SJSA1 (cell line): Measurements from ENCODE around the gene WDR90. TPM values are rescaled to one million over a fixed set of nuclear protein-coding genes. Genes with fewer than 3 reads are reported as not detected.

Source experiments
- DNase-seq, 2 experiments: peaks; one replicate each; pipeline ENCODE4 v3.0.0-alpha.2; 2015 to 2020; ENCODE audit warnings: low spot score in 2 of 2, low read depth in 1 of 2
- H3K27ac ChIP-seq: fragments of 250-450 bp; sonication (Bioruptor Pico); 2 replicates; pipeline ENCODE4 v1.5.1; 2020; ENCODE audit warnings: mild to moderate bottlenecking, moderate library complexity
- H3K27me3 ChIP-seq: fragments of 250-450 bp; sonication (Bioruptor Pico); replicated peaks from 2 replicates; pipeline ENCODE4 v1.5.1; 2020; ENCODE audit warnings: mild to moderate bottlenecking, moderate library complexity
- H3K36me3 ChIP-seq: fragments of 250-450 bp; sonication (Bioruptor Pico); 2 replicates; pipeline ENCODE4 v1.5.1; 2020; ENCODE audit warnings: mild to moderate bottlenecking
- H3K4me1 ChIP-seq: fragments of 250-450 bp; sonication (Bioruptor Pico); replicated peaks from 2 replicates; pipeline ENCODE4 v1.6.1; 2021; ENCODE audit warnings: mild to moderate bottlenecking
- H3K4me3 ChIP-seq: fragments of 250-450 bp; sonication (Bioruptor Pico); 2 replicates; pipeline ENCODE4 v1.5.1; 2020; ENCODE audit warnings: mild to moderate bottlenecking
- H3K9me3 ChIP-seq: fragments of 250-450 bp; sonication (Bioruptor Pico); replicated peaks from 2 replicates; pipeline ENCODE4 v1.5.1; 2020; ENCODE audit warnings: mild to moderate bottlenecking
- total RNA-seq: library from RNA; depleted of rRNA; stranded (reverse); fragments of >200 nt; shearing (Covaris generic); gene quantifications from 2 replicates; pipeline ENCODE4 v1.2.3, GENCODE V29; 2014

WDR90 gene
- total RNA-seq, 1 experiment from 2014 or later: 12.1 TPM

DNA sequence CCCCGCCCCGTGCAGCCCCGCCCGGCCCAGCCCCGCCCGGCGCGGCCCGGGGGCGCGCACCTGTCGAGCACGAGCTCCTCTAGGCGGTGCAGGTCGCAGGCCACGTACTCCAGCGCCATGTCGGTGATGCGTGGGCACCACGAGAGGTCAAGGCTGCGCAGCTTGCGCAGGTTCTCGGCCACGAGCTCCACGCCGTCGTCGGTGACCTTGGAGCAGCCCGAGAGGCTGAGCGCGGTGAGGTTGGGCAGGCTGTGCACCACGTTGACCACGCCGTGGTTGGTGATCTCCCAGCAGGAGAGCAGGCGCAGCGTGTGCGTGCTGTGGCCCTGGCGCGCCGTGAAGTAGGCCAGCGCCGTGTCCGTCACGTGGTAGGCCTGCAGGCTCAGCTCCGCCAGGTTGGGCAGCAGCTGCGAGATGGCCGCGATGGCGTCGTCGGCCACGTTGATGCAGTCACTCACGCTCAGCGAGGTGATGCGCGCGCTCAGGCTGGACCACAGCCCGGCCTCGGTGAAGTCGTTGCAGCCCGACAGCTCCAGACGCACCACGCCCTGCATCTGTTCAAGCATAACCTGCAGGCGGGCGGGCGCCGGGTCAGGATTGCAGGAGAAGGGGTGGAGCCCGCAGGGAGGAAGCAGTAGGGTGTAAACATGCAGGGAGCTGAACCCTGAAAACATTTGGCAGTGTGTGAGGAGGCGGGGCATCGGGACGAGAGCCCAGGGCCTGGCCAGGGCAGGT is 46.4 kb downstream of the WDR90 start:
- no peaks in the 10 kb centered on the region for H3K9me3 ChIP-seq
- no peaks in the 10 kb centered on the region for H3K36me3 ChIP-seq
- no peak overlapping the region for H3K4me3 ChIP-seq
- DNase-seq: no peak
- peaks cover 76% of the 10 kb centered on the region for H3K27me3 ChIP-seq
- H3K4me1 ChIP-seq: peaks cover 2% of the 10 kb centered on the region
- no peak overlapping the region for H3K27ac ChIP-seq

DNA sequence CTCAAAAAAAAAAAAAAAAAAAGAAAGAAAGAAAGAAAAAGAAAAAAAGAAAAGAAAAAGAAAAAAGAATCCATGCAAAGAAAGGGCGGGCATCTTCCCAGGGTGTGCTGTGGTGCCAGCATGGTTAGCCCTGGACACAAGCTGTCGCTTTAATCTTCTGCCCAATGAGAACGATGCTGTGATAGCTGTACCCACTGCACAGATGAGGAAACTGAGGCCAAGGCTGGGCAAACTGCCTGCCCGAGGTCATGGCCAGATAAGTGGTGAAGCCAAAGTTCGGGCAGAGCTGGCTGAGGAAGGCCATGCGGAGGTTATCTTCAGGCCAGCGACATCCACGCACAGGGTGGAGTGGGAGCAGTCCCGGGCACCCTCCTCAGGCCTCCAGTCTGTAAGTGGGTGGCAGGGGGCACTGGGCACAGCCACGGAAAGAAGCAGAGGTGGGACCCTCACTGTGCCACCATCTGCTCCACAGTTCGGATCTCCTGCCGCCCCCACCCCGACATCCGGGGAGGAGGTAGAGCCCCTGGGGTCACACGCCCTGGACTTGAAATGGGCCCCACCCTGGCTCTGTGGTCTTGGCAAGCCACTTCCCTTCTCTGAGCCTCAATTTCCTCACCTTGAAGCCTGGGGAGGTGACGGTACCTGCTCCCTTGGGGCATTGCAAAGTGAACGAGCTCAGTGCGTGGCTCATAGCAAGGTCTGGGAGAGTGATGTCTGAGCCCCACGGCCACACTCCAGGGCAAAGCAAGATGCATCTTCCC is 49.9 kb downstream of the WDR90 start:
- peaks cover 81% of the 10 kb centered on the region for H3K27me3 ChIP-seq
- H3K4me3 ChIP-seq: no peak overlapping the region
- DNase-seq: no peak
- no peaks in the 10 kb centered on the region for H3K9me3 ChIP-seq
- H3K4me1 ChIP-seq: no peaks in the 10 kb centered on the region; the same call in 1 of the 2 replicates
- no peaks in the 10 kb centered on the region for H3K36me3 ChIP-seq
- H3K27ac ChIP-seq: no peak overlapping the region

DNA sequence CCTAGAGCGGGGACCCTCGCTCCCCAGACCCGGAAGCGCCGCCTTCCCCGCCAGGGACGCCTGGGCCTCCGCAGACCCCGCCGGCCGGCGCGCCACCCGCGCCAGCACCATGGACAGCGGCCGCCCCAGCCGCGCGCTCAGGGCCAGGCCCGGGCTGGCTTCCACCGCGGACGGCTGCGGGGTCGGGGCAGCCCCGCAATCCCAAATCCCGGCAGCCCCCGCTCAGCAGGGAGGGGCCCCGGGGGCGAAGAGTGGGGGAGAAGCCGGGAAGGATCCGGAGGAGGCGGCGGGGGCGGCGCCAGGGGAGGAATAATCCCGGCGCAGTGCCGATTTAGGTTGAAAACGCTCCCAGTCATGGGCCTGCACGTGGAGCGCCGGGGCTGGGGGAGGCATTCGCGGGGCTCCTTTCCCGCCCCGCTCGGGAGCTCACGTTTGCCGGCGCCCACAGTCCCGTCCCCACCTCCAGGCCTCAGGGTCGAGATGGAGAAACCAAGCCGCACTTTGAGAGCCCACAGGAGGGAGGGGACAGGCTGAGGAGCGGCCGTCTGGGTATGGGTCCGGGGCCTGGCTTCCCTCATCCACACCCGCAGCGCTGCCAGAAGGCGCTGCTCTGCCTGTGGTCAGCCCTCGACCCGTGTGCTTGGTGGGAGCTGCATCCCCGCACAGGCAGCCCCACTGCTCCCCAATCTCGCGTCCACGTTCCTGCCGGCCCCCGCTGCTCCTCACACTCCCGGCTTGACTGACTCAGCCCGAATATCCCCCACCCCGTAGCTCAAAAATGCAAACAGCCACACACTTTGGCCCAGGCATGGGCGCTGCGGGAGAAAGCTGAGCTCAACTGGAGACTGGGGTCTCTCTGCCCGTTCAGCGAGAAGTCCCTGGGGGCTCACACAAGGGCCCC is 51.8 kb downstream of the WDR90 start:
- no peaks in the 10 kb centered on the region for H3K4me1 ChIP-seq
- no peaks in the 10 kb centered on the region for H3K36me3 ChIP-seq
- no peaks in the 10 kb centered on the region for H3K9me3 ChIP-seq
- peaks cover 76% of the 10 kb centered on the region for H3K27me3 ChIP-seq
- no peak overlapping the region for H3K4me3 ChIP-seq
- no peak for DNase-seq
- no peak overlapping the region for H3K27ac ChIP-seq

DNA sequence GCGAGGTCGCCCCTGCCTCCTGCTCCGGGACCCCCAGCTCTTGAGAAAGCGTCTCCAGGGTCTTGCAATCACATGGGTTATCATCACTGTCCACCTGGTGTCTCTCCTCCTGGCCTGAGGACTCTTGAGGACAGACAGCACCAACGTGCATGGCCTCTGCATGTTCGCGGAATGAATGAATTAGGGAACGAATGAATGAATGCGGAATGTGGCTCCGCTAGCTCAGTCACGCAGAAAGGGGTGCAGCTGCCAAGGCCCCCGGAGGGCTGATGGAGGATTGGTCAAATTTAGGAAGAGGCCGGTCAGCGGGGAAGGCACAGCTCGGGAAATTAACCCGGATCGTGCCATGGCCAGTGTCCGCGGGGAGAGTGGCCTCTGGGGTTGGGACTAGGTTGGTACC is 53.2 kb downstream of the WDR90 start:
- H3K9me3 ChIP-seq: no peaks in the 10 kb centered on the region
- H3K27ac ChIP-seq: no peak overlapping the region
- H3K36me3 ChIP-seq: no peaks in the 10 kb centered on the region
- peaks cover 84% of the 10 kb centered on the region for H3K27me3 ChIP-seq
- no peaks in the 10 kb centered on the region for H3K4me1 ChIP-seq
- no peak overlapping the region for H3K4me3 ChIP-seq
- no peak for DNase-seq

DNA sequence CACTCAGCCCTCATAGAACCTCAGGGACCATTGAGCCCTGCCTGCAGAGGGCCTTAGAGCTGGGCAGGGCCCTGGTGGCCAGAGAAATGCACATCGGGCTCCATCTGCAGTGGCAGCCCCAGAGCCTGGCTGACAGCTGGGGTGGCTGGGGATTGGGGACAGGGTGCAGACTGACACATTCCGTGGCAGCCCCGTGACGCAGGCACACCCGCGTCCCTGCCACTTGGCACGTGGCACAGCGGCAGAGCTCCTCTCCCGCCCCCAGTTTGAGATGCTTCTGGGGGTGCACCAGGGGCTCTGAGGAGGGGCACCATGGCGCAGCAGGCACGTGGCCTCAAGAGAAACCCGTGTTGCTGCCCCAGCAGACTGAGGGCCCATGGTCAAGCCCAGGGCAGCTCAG is 54.2 kb downstream of the WDR90 start:
- no peaks in the 10 kb centered on the region for H3K4me1 ChIP-seq
- DNase-seq: no peak
- peaks cover 80% of the 10 kb centered on the region for H3K27me3 ChIP-seq
- no peak overlapping the region for H3K27ac ChIP-seq
- H3K9me3 ChIP-seq: no peaks in the 10 kb centered on the region
- no peaks in the 10 kb centered on the region for H3K36me3 ChIP-seq
- H3K4me3 ChIP-seq: no peak overlapping the region

DNA sequence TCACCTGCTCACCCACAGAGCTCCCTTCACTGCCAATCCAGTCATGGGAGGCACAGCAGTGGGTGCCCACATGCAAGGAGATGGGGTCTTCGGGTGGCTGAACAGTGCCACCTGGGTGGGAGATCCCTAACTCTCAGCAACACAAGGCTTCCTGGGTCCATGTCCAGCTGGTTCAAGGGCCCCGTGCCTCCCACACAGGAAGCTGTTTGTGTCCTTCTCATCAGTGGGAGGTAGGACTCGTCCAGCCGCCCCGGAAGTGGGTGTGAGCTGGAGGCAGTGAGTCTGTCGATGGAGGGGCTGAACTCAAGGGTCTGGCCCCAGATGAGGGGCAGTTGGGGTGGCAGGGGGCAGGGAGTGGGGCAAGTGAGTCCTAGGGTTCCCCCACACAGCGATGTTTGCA is 54.9 kb downstream of the WDR90 start:
- no peaks in the 10 kb centered on the region for H3K9me3 ChIP-seq
- no peaks in the 10 kb centered on the region for H3K4me1 ChIP-seq
- H3K36me3 ChIP-seq: no peaks in the 10 kb centered on the region
- DNase-seq: no peak
- H3K4me3 ChIP-seq: no peak overlapping the region
- H3K27me3 ChIP-seq: peaks cover 77% of the 10 kb centered on the region
- no peak overlapping the region for H3K27ac ChIP-seq

DNA sequence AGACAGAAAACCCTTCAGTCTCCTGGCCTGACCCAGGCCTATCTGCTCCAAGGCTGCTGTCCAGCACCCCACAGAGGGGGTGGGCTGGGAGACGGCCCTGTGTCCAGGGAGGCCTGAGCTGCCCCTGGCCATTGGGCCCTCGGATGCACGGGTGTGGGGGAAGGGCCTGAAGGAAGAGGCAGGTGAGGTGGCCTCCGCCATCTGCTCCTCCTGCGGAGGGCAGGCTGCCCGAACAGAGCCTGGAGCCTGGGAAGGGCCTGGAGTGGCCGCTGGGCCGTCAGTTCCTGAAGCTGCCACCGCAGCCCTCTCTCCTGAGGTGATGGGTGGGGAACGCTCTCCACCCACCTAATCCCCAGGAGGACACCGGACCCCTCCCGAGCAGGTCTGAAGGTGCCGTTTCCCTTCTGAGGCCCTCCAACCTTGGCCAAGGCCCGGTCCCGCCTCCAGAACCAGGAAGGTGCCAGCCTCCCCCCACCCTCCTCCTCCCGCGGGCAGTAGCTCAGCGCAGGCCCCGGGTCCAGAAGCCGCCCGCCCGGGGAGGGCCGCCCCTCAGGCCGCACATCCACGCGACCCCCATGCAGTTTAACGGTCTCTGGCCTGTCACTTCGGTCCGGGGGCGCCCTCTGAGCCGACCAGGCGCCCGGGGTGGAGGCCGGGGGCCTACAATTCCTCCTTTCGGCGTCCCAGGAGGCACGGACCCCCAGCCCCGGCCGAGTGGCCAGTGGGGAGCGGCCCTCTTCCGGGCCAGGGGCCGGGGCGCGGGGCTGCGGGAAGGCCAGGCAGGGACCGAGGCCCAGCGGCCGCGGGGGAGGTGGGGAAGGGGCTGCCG is 55.6 kb downstream of the WDR90 start:
- Histone ChIP-seq H3K4me3 (no peak overlapping the region), H3K27ac (no peak overlapping the region), H3K27me3 (peaks cover 77% of the 10 kb centered on the region), H3K4me1 (peaks cover 2% of the 10 kb centered on the region), H3K36me3 (no peaks in the 10 kb centered on the region), H3K9me3 (no peaks in the 10 kb centered on the region)
- DNase-seq: no peak

DNA sequence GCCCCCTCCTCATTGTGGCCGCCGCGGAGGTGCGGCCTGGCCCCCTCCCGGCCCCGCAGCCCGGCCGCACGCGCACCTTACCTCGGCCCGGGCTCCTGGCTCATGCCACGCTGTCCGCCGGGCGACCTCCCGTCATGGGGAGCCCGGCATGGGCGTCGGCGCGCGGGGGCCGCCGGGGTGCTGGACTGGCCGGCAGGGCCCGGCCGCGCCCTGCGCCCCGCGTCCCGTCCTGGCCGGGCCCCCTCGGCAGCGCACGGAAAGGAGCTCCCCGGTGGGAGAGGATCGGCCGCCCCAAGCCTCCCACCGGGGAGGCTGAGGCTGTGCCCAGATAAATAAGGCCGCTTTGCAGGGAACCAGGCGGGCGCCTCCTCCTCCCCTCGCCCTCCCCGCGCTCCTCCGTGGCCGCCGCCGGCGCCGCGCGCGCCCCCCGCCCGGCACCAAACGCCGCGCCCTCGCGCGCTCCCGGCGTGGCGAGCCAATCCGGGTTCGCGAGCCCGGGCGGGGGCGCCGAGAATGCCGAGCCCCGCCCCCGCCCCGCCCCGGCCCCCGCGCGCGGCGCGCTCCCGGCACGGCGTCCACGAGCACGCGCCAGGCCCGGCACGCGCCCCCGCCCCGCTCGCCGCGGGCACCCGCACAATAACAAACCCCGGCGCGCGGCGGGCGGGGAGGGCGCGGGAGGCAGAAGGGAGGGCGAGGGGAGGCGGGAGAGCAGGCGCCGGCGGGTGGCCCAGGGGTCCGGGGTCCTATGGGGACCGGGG is 56.4 kb downstream of the WDR90 start, which contains the start of gene FBXL16:
Gene FBXL16, minus strand, starts transcription at position 371 of the 758 bp plus-strand sequence. CDS start 8,396 bp downstream, outside the sequence.
- no peak for DNase-seq

DNA sequence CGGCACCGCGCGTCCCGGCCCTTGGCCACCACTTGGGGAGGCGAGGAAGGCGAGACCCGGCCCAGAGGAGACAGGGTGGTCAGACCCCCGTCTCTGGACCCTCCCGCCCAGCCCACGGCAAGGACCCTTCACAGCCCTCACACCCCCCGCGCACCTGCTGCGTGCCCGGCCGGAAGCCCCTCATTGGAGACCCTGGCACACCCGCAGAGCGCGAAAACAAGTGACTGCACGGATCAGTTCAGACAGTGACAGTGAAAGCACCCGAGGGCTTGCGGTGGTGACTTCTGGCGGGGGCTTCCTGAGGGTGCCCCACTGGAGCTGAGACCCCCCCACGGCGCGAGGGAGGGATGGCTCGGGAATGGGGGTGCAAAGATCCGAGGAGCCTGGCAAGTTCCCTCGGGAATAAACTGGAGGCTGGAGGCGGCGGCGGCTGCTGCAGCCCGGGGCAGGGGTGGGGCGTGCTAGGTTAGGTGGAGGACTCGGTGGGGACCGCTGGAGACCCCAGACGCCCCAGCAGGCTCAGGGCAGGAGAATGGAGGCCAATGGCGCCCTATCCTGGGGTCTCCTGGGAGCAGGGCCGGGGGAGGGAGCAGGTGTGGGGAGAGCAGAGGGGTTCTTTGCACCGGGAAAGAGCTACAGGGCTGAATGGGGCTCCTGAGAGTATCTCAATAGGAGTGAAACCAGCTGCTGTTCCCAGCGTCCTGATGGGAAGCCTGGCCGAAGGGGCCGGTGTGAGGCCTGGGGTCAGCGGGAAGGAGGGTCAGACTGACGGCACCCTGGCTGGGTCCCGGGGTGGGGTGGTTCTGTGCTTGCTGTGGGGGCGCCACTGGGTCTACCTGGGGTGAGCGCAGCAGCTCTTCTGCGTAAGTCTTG is 57.3 kb downstream of the WDR90 start:
- Histone ChIP-seq H3K4me3 (no peak overlapping the region), H3K27ac (no peak overlapping the region), H3K27me3 (peaks cover 73% of the 10 kb centered on the region), H3K9me3 (no peaks in the 10 kb centered on the region), H3K4me1 (peaks cover 6% of the 10 kb centered on the region), H3K36me3 (no peaks in the 10 kb centered on the region)
- no peak for DNase-seq

More for the DNA sequence above, 56.4 kb downstream of the WDR90 start, which contains the start of gene FBXL16:
- Histone ChIP-seq H3K36me3 (no peaks in the 10 kb centered on the region), H3K4me1 (peaks cover 6% of the 10 kb centered on the region), H3K27me3 (peaks cover 77% of the 10 kb centered on the region), H3K9me3 (no peaks in the 10 kb centered on the region), H3K27ac (no peak within 1 kb of the TSS), H3K4me3 (no peak within 1 kb of the TSS)

DNA sequence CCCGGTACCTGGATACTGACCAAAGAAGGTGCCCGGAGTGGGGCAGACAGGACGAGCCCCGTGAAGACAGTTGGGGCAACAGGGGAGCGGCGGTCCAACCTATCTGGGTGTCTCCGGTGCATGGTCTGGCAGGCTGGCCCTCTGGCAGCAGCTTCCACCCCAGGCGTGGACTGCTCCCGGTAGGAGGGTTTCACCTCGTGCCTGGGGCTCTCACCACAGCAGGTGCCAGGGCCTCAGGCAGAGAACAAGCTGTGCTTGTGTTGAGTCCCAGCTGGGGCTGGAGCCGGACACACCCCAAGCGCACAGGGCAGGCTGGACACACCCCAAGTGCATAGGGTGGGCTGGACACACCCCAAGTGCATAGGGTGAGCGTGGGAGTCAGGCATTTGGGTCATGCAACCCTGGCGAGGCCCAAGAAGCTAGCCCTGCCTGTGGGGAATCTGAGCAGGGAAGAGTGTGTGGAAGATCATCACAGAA is 57.9 kb downstream of the WDR90 start:
- DNase-seq: no peak
- Histone ChIP-seq H3K4me3 (no peak overlapping the region), H3K4me1 (peaks cover 6% of the 10 kb centered on the region), H3K27ac (no peak overlapping the region), H3K27me3 (peaks cover 67% of the 10 kb centered on the region), H3K36me3 (no peaks in the 10 kb centered on the region), H3K9me3 (no peaks in the 10 kb centered on the region)

DNA sequence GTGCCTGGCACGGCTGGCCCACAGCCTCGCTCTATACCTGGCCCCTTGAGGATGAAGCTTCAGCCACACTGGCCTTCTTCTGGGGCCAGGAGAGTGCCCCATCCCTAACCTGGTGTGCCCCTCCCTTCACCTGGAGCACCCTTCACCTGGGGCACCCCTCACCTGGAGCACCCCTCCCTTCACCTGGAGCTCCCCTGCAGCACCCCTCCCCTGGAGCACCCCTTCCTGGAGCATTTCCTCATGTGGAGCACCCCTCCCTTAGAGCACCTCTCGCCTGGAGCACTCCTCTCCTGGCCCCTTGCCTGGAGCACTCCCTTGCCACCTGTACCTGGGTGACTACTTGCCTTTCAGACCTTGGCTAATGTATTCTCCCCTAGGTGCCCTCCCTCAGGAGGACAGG is 58.9 kb downstream of the WDR90 start:
- no peaks in the 10 kb centered on the region for H3K9me3 ChIP-seq
- peaks cover 11% of the 10 kb centered on the region for H3K4me1 ChIP-seq
- peaks cover 57% of the 10 kb centered on the region for H3K27me3 ChIP-seq
- DNase-seq: no peak
- H3K27ac ChIP-seq: no peak overlapping the region
- no peak overlapping the region for H3K4me3 ChIP-seq
- H3K36me3 ChIP-seq: no peaks in the 10 kb centered on the region

DNA sequence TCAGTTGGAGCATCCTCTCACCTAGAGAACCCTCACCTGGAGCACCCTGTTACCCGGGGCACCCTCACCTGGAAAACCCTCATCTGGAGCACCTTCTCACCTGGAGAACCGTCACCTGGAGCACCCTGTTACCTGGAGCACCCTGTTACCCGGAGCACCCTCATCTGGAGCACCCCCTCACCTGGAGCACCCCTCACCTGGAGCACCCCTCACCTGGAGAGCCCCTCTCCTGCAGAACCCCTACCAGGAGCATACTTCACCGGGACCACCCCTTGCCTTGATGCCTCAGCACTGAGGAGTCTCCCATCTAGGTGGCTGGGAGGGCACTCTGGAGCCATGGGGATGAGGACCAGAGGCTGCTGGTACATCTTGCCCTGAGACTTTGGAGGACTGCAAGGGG is 59.8 kb downstream of the WDR90 start:
- no peaks in the 10 kb centered on the region for H3K9me3 ChIP-seq
- no peak for DNase-seq
- H3K4me3 ChIP-seq: no peak overlapping the region
- H3K4me1 ChIP-seq: peaks cover 11% of the 10 kb centered on the region
- H3K27ac ChIP-seq: no peak overlapping the region
- H3K36me3 ChIP-seq: no peaks in the 10 kb centered on the region
- peaks cover 48% of the 10 kb centered on the region for H3K27me3 ChIP-seq
